ENCODE measurements around the gene CD38.
A peak's percentile ranks its signal among the peaks of the same experiment; 100 is the strongest.
"Not testable (repeated sequence)": the region's sequence is repeated elsewhere in the genome, so short reads cannot be mapped to it uniquely, and the experiment has no call there.

The CD38 gene

GRCh38 chr4:15753786-15754185 is 24.3 kb upstream of the CD38 start:
- Mint-ChIP-seq H3K27ac (no peak overlapping the region), H3K9me3 (peaks cover 4% of the 10 kb centered on the region), H3K4me3 (peak overlapping the region; percentile 8), H3K36me3 (peaks cover 15% of the 10 kb centered on the region), H3K4me1 (peaks cover 41% of the 10 kb centered on the region)
- DNase-seq (ENCODE audit: low spot score in 2 of 2) (no peak), ATAC-seq (no peak)

- ATAC-seq (peak; percentile 66), DNase-seq (ENCODE audit: low spot score in 2 of 2) (no peak)
- peaks cover 41% of the 10 kb centered on the region for H3K4me1 Mint-ChIP-seq
- peaks cover 4% of the 10 kb centered on the region for H3K9me3 Mint-ChIP-seq
- H3K27ac Mint-ChIP-seq: no peak overlapping the region
- peaks cover 15% of the 10 kb centered on the region for H3K36me3 Mint-ChIP-seq
- peak overlapping the region; percentile 57 for H3K4me3 Mint-ChIP-seq
These were observed 23.8 kb upstream of the CD38 start for GRCh38 chr4:15754323-15754722.

GRCh38 chr4:15755321-15756155 is 22.6 kb upstream of the CD38 start:
- DNase-seq (ENCODE audit: low spot score in 2 of 2): peak in 1 of 2 donors; percentile 70
- Mint-ChIP-seq H3K36me3 (peaks cover 15% of the 10 kb centered on the region), H3K4me1 (peaks cover 41% of the 10 kb centered on the region), H3K27ac (peak overlapping the region; percentile 48), H3K9me3 (peaks cover 4% of the 10 kb centered on the region), H3K4me3 (peak overlapping the region; percentile 57)
- ATAC-seq: peak; percentile 70

GRCh38 chr4:15756361-15756861 is 21.7 kb upstream of the CD38 start:
- Mint-ChIP-seq H3K4me3 (peak overlapping the region; percentile 57), H3K4me1 (peaks cover 41% of the 10 kb centered on the region), H3K27ac (peak overlapping the region; percentile 48)

GRCh38 chr4:15757054-15757453 is 21.1 kb upstream of the CD38 start:
- ATAC-seq: no peak
- H3K27ac Mint-ChIP-seq: no peak overlapping the region
- H3K4me1 Mint-ChIP-seq: peaks cover 41% of the 10 kb centered on the region

More at GRCh38 chr4:15756361-15756861, 21.7 kb upstream of the CD38 start:
- no peaks in the 10 kb centered on the region for H3K9me3 Mint-ChIP-seq
- DNase-seq (ENCODE audit: low spot score in 2 of 2) (peak; percentile 49 to 84), ATAC-seq (peak; percentile 91)
- H3K36me3 Mint-ChIP-seq: peaks cover 15% of the 10 kb centered on the region

GRCh38 chr4:15758294-15758693 is 19.8 kb upstream of the CD38 start:
- Mint-ChIP-seq H3K27ac (no peak overlapping the region), H3K4me1 (peaks cover 40% of the 10 kb centered on the region)
- ATAC-seq: no peak

More at GRCh38 chr4:15757054-15757453, 21.1 kb upstream of the CD38 start:
- H3K4me3 Mint-ChIP-seq: peak overlapping the region; percentile 57
- H3K36me3 Mint-ChIP-seq: peaks cover 15% of the 10 kb centered on the region
- no peaks in the 10 kb centered on the region for H3K9me3 Mint-ChIP-seq
- DNase-seq (ENCODE audit: low spot score in 2 of 2): no peak

GRCh38 chr4:15762460-15762859 is 15.7 kb upstream of the CD38 start:
- not testable (repeated sequence) for H3K9me3 Mint-ChIP-seq; H3K27ac Mint-ChIP-seq; H3K36me3 Mint-ChIP-seq; ATAC-seq; DNase-seq (ENCODE audit: low spot score in 2 of 2); H3K4me3 Mint-ChIP-seq
- H3K4me1 Mint-ChIP-seq: peaks cover 22% of the 10 kb centered on the region

More at GRCh38 chr4:15758294-15758693, 19.8 kb upstream of the CD38 start:
- peaks cover 15% of the 10 kb centered on the region for H3K36me3 Mint-ChIP-seq
- H3K9me3 Mint-ChIP-seq: no peaks in the 10 kb centered on the region
- no peak for DNase-seq (ENCODE audit: low spot score in 2 of 2)
- H3K4me3 Mint-ChIP-seq: no peak overlapping the region

GRCh38 chr4:15765391-15765790 is 12.7 kb upstream of the CD38 start:
- no peaks in the 10 kb centered on the region for H3K36me3 Mint-ChIP-seq
- no peak overlapping the region for H3K27ac Mint-ChIP-seq
- no peak overlapping the region for H3K4me3 Mint-ChIP-seq
- peaks cover 3% of the 10 kb centered on the region for H3K9me3 Mint-ChIP-seq
- peaks cover 29% of the 10 kb centered on the region for H3K4me1 Mint-ChIP-seq
- DNase-seq (ENCODE audit: low spot score in 2 of 2) (peak in 1 of 2 donors; percentile 43), ATAC-seq (no peak)

- Mint-ChIP-seq H3K4me3 (no peak overlapping the region), H3K27ac (no peak overlapping the region), H3K4me1 (peaks cover 36% of the 10 kb centered on the region), H3K36me3 (no peaks in the 10 kb centered on the region), H3K9me3 (peaks cover 3% of the 10 kb centered on the region)
- DNase-seq (ENCODE audit: low spot score in 2 of 2) (peak in 1 of 2 donors; percentile 52), ATAC-seq (peak; percentile 87)
These were observed 12.0 kb upstream of the CD38 start for GRCh38 chr4:15765910-15766697.

GRCh38 chr4:15766821-15767220 is 11.3 kb upstream of the CD38 start:
- H3K27ac Mint-ChIP-seq: no peak overlapping the region
- peaks cover 43% of the 10 kb centered on the region for H3K4me1 Mint-ChIP-seq
- peaks cover 3% of the 10 kb centered on the region for H3K9me3 Mint-ChIP-seq
- ATAC-seq (no peak), DNase-seq (ENCODE audit: low spot score in 2 of 2) (no peak)
- H3K36me3 Mint-ChIP-seq: no peaks in the 10 kb centered on the region
- no peak overlapping the region for H3K4me3 Mint-ChIP-seq

GRCh38 chr4:15769202-15769601 is 8.9 kb upstream of the CD38 start:
- ATAC-seq (no peak), DNase-seq (ENCODE audit: low spot score in 2 of 2) (no peak)
- peaks cover 61% of the 10 kb centered on the region for H3K4me1 Mint-ChIP-seq
- H3K4me3 Mint-ChIP-seq: no peak overlapping the region
- no peak overlapping the region for H3K27ac Mint-ChIP-seq
- H3K36me3 Mint-ChIP-seq: no peaks in the 10 kb centered on the region
- peaks cover 3% of the 10 kb centered on the region for H3K9me3 Mint-ChIP-seq

GRCh38 chr4:15771216-15772058 is 6.7 kb upstream of the CD38 start:
- peak; percentile 94 for ATAC-seq

GRCh38 chr4:15774020-15774420 is 4.1 kb upstream of the CD38 start:
- peaks cover 50% of the 10 kb centered on the region for H3K4me1 Mint-ChIP-seq
- H3K27ac Mint-ChIP-seq: no peak overlapping the region
- no peak overlapping the region for H3K4me3 Mint-ChIP-seq
- ATAC-seq: no peak
- H3K36me3 Mint-ChIP-seq: no peaks in the 10 kb centered on the region
- H3K9me3 Mint-ChIP-seq: no peaks in the 10 kb centered on the region
- no peak for DNase-seq (ENCODE audit: low spot score in 2 of 2)

More at GRCh38 chr4:15771216-15772058, 6.7 kb upstream of the CD38 start:
- H3K9me3 Mint-ChIP-seq: no peaks in the 10 kb centered on the region
- no peak overlapping the region for H3K27ac Mint-ChIP-seq
- H3K4me1 Mint-ChIP-seq: peaks cover 47% of the 10 kb centered on the region
- DNase-seq (ENCODE audit: low spot score in 2 of 2): no peak
- H3K4me3 Mint-ChIP-seq: no peak overlapping the region
- no peaks in the 10 kb centered on the region for H3K36me3 Mint-ChIP-seq

GRCh38 chr4:15776871-15777648 is 1.1 kb upstream of the CD38 start:
- H3K4me1 Mint-ChIP-seq: peaks cover 58% of the 10 kb centered on the region
- no peak overlapping the region for H3K27ac Mint-ChIP-seq
- H3K36me3 Mint-ChIP-seq: no peaks in the 10 kb centered on the region
- ATAC-seq: no peak
- DNase-seq (ENCODE audit: low spot score in 2 of 2): peak in 1 of 2 donors; percentile 41
- no peaks in the 10 kb centered on the region for H3K9me3 Mint-ChIP-seq
- no peak overlapping the region for H3K4me3 Mint-ChIP-seq

Data from stimulated activated effector memory CD8-positive, alpha-beta T cell treated with anti-CD3 and anti-CD28 coated beads, Interleukin-12 subunit alpha, Interleukin-12 subunit beta, amount 100 ng/mL, for 72 hours (primary cell).